Ishikawa (cell line): ENCODE results near the gene DAP.

ENCODE experiments used
- CEBPB ChIP-seq: IDR thresholded peaks from 2 replicates; pipeline ENCODE4 v1.6.1; 2012
- CREB1 ChIP-seq: IDR thresholded peaks from 2 replicates; pipeline ENCODE4 v1.6.1; 2012; ENCODE audit warnings: low read depth
- EGR1 ChIP-seq: IDR thresholded peaks from 2 replicates; pipeline ENCODE4 v1.6.1; 2012
- EP300 ChIP-seq: IDR thresholded peaks from 2 replicates; pipeline ENCODE4 v1.6.1; 2012; ENCODE audit warnings: borderline replicate concordance
- FOXM1 ChIP-seq: IDR thresholded peaks from 2 replicates; pipeline ENCODE4 v1.6.1; 2012; ENCODE audit warnings: low read depth, borderline replicate concordance
- MAX ChIP-seq: IDR thresholded peaks from 2 replicates; pipeline ENCODE4 v1.6.1; 2012
- NFIC ChIP-seq: IDR thresholded peaks from 2 replicates; pipeline ENCODE4 v1.6.1; 2012
- RAD21 ChIP-seq: IDR thresholded peaks from 2 replicates; pipeline ENCODE4 v1.6.1; 2012; ENCODE audit warnings: low read depth
- REST ChIP-seq: IDR thresholded peaks from 2 replicates; pipeline ENCODE4 v1.6.1; 2012; ENCODE audit warnings: low read depth, mild to moderate bottlenecking
- TAF1 ChIP-seq: IDR thresholded peaks from 2 replicates; pipeline ENCODE4 v1.6.1; 2012; ENCODE audit warnings: low read depth, mild to moderate bottlenecking
- TCF12 ChIP-seq: IDR thresholded peaks from 2 replicates; pipeline ENCODE4 v1.6.1; 2012; ENCODE audit warnings: low read depth
- TEAD4 ChIP-seq: IDR thresholded peaks from 2 replicates; pipeline ENCODE4 v1.6.1; 2012
- USF1 ChIP-seq: IDR thresholded peaks from 2 replicates; pipeline ENCODE4 v1.6.1; 2012
- YY1 ChIP-seq: IDR thresholded peaks from 2 replicates; pipeline ENCODE4 v1.6.1; 2012; ENCODE audit warnings: low read depth
- ZBTB7A ChIP-seq: IDR thresholded peaks from 2 replicates; pipeline ENCODE4 v1.6.1; 2012; ENCODE audit warnings: low read depth

Gene DAP

GRCh38 chr5:10677533-10677932, 83.5 kb downstream of the DAP start:
- TF ChIP-seq NFIC: no peak

- TF ChIP-seq CEBPB: no peak
- no peak for TF ChIP-seq MAX
- no peak for TF ChIP-seq EGR1
- no peak for TF ChIP-seq YY1
- no peak for TF ChIP-seq TCF12
- no peak for TF ChIP-seq TEAD4
- no peak for TF ChIP-seq RAD21
- no peak for TF ChIP-seq ZBTB7A
- no peak for TF ChIP-seq USF1
- no peak for TF ChIP-seq FOXM1
- TF ChIP-seq NFIC: no peak
- TF ChIP-seq TAF1: no peak
These were observed 84.1 kb downstream of the DAP start for GRCh38 chr5:10676946-10677345.

GRCh38 chr5:10676224-10676623, 84.8 kb downstream of the DAP start:
- TF ChIP-seq FOXM1 (no peak), TCF12 (no peak), NFIC (no peak), TEAD4 (no peak), EGR1 (no peak), ZBTB7A (no peak), CEBPB (no peak), YY1 (no peak), TAF1 (no peak), REST (no peak), USF1 (no peak), EP300 (no peak), MAX (no peak), CREB1 (no peak), RAD21 (no peak)

- no peak for TF ChIP-seq CREB1
- TF ChIP-seq ZBTB7A: no peak
- TF ChIP-seq YY1: no peak
- TF ChIP-seq USF1: no peak
- TF ChIP-seq MAX: no peak
These were observed 85.8 kb downstream of the DAP start for GRCh38 chr5:10675177-10675700.

GRCh38 chr5:10674582-10674981, 86.5 kb downstream of the DAP start:
- TF ChIP-seq TAF1: no peak
- no peak for TF ChIP-seq CREB1
- no peak for TF ChIP-seq USF1
- TF ChIP-seq TEAD4: no peak
- TF ChIP-seq TCF12: no peak
- TF ChIP-seq REST: no peak
- no peak for TF ChIP-seq FOXM1
- TF ChIP-seq ZBTB7A: no peak
- no peak for TF ChIP-seq YY1
- TF ChIP-seq EP300: no peak
- no peak for TF ChIP-seq RAD21
- no peak for TF ChIP-seq NFIC
- no peak for TF ChIP-seq MAX
- no peak for TF ChIP-seq EGR1
- TF ChIP-seq CEBPB: no peak

- no peak for TF ChIP-seq EP300
- no peak for TF ChIP-seq RAD21
- TF ChIP-seq NFIC: peak; percentile 33; the same call in 1 of the 2 replicates
- TF ChIP-seq CEBPB: no peak
- no peak for TF ChIP-seq CREB1
These were observed 86.9 kb downstream of the DAP start for GRCh38 chr5:10674096-10674495.
